GM21423 (cell line): ENCODE results near the gene PLXND1.

ENCODE experiments used
- ATAC-seq: cut with Tn5 transposase; IDR thresholded peaks from one replicate; pipeline ENCODE4 v1.9.1; 2021; ENCODE audit warnings: mild to moderate bottlenecking, moderate library complexity; ENCODE audit not compliant: unreplicated experiment

PLXND1 gene

DNA sequence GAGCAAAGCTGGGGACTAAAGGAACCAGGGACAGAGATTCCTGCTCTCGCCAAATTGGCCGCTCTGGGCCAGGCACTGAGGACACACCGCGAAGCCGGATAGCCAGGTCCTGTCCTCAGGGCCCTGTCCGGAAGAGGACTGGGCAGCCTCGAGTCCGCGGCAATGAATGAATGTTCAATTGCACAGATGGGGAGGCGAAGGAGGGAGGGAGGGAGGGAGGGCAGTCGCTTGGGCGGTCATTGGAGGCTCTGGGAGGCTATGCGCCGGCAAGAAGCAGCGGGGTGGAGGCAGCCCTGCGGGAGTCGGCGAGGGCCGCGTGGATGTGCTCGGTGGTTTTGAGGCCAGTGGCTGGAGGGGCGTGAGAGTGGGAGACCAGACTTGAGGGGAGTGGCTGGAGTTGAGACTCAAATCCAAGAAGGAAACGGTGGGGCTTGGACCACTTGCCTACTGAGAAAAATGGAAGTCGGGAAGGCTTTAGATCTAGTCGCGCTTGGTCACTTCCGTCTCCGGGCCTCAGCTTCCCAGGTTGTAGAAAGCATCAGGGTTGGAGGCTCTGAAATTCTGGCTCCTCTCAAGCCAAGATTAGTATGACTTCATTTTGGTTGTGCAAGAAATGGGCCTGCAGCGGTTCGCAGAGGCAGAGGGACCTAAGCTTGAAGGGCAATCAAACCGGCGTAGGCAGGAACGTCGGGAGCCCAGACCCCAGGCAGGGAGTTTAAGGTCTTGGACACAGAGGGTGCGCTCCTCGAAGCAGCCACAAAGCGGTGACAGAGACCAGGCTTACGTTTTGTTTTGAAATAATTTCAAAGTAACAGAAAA lies 21.1 kb upstream of the PLXND1 start:
- peak; percentile 39 for ATAC-seq

DNA sequence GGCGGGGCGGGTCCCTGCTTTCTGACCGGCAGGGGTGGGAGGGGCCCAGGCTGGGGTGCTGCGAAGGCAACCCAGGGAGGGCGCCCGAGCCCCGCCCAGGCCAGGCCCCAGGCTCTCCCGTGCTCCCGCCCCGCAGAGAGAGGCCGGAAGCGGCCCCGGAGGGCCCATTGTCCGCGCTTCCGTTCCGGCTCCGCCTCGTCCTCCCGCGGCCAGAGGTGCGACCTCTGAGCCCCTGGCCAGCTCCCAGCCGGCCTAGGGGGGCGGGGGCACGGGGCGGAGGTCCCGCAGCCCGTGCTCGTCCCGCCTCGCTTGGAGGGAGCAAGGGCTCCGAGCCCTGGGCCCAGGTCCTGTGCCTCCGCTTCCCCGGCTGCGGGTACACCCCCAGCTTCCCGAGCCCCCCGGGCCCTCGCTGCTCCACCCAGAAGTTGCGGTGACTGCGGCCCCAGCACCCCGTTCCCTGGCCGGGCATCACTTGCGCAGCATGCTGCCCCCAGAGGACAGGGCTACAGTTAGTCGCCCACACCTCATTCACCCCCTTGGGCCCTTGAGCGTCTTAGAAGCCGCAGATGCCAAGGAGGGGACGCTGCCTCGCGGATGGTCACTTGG lies 20.4 kb upstream of the PLXND1 start:
- ATAC-seq, result peak; percentile 97

DNA sequence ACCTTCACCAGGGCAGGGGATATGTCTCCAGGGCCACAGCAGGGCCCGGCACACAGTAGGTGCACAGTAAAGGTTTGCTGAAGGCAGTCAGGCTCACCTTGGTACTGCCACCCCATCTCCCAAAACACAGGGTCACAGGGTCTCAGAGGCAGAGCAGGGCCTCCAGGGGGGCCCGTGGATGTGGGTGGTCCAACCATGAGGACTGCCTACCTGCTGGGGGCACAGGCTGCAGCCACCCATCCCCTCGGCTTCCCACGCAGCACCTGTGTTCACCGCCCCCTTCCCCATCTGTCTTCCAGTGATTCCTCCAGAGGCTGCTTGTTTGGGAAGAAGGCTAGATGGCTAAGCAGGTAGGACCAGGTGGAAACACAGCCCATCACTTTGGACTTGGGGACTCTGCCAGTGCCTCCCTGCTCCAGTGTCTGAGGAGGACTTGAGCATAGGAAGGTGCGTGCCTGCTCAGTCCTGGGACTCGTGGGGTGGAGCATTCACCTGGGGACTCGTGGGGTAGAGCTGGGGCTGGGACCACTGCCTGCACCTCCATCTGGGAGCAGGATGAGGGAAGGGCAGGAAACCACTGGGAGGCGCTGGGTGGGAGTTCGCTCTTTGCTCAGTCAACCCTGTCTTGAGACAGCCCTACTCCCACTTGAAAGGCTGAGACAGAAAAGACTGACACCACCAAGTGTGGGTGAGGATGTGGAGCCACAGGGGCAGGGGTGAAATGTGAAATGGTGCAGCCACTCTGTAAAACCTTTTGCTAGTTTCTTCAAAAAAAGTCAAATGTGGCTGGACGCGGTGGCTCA lies 18.8 kb upstream of the PLXND1 start:
- ATAC-seq, result no peak

DNA sequence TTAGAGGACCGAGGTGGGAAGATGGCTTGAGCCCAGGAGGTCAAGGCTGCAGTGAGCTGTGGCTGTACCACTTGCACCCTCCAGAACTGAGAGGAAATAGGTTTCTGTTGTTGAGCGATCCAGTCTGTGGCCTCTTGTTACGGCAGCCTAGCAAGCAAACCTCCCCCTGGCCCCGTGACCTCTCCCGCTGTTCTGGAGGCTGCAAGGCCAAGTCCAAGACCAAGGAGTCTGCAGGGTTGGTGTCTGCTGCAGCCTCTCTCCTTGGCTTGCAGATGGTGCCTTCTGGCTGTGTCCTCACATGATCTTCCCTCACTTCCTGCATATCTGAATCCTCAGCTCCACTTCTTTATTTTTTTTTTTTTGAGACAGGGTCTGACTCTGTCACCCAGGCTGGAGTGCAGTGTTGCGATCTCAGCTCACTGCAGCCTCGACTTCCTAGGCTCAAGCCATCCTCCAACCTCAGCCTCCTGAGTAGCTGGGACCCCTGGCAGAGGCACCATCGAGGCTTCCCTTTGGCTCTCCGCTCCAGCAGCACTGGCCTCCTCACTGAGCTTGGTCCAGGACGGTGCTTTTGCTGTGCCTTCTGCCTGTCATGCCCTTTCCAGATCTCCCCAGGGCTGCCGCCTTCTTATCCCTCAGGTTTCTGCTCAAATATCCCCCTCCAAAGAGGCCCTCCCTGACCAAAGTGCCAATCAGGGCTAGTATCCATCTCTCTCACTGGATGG lies 18.0 kb upstream of the PLXND1 start:
- no peak for ATAC-seq

DNA sequence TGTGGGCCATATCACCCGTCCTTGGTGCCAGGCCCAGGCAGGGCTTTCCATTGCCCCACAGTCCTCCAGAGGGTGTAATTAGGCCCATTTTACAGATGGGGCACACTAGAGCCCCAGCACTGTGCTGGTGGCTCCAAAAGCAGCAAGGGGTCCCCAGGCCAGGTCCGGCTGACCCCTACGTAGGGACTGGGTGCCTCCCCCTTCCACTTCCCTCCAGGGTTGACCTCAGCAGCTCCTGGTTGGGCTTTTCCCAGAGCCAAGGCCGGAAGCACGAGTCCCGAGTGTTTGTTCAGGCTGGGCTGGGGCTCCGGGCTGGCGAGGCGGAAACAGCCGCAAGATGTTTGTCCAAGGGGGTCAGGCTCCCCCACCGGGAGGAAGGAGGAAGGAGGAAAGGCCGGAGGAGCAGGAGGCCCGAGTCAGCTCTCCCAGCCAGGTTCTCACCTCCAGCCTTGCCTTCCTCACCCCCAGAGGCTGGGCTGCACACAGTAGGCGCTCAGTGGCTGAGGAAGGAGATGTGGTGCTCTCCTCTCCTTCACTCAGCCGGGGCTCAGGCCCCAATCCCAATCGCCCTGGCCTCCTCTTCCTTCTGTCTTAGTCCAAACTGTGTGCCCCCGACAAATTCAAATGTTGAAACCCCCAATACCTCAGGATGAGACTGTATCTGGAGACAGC lies 17.1 kb upstream of the PLXND1 start:
- ATAC-seq, result no peak

DNA sequence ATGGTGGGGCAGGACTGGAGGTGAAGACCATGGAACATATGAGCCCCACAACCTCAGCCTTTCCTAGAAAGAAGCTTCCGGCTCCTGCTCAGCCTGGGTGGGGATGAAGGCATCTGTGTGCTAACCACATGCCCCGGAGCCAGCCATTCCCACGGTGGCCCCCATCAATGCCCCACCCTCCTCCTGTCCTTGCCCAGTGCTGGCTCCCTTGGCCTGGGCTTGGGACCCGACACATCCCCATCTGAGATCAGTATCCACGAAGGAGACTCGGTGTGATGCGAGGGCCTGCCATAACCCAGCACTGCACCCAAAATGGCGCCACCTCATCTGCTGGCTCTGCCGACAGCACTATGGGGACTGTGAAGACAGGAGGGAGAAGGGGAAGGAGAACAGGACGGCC lies 16.5 kb upstream of the PLXND1 start:
- no peak for ATAC-seq

DNA sequence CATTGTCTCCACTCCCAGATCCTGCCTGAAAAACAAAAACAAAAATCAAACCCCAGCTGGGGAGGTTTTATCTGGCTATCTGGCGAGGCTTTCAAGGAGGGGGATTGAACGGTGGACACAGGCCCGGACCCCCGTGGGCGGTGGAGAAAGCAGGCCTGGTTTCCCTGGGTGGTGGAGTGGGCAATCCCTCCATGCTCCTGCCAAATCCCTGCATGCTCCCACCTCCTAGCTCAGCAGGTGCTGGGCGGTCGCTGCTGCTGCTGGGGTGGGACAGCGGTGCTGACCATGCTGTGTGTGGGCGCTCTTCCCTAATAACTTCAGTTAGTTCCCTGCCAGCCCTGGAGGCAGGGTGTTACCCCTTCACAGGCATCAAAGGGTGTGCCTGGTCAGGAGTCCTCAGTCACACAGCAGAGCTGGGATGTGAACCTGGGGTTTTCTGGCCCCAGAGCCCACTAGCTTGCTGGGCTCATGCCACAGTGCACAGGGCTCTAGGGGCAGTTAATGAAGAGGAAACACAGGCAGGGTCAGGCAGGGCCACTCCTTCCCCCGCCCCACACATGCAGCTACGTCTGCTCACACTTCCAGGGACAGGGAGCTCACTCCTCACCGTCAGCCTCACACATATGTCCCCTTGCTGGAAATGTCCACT lies 15.9 kb upstream of the PLXND1 start:
- no peak for ATAC-seq

DNA sequence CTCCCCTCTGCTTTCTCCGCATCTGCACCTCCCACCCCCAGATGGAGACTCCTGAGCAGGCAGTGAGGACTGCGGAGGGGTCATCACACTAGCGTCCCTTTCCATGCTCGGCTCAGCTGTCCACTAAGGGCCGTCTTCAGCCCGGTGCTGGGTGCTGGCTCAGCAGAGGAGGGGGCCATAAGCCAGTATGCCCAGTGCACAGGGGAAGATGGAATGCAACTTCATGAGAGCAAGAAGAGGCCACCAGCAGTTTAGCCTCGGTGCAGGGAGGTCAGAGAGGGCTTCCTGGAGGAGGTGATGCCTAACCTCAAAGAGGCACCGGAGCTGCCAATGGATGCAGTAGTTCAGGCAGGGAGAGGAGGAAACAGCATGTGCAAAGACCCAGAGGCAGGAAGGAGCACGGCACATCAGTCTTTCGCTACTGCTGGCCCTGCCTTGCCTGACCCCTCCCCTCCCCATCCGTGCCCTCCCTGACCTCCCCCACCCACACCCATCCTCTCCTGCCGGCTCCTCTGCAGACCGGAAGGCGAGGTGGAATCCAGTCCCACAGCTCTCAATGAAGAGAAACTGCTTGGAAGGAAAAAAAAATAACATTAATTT lies 15.2 kb upstream of the PLXND1 start:
- no peak for ATAC-seq

DNA sequence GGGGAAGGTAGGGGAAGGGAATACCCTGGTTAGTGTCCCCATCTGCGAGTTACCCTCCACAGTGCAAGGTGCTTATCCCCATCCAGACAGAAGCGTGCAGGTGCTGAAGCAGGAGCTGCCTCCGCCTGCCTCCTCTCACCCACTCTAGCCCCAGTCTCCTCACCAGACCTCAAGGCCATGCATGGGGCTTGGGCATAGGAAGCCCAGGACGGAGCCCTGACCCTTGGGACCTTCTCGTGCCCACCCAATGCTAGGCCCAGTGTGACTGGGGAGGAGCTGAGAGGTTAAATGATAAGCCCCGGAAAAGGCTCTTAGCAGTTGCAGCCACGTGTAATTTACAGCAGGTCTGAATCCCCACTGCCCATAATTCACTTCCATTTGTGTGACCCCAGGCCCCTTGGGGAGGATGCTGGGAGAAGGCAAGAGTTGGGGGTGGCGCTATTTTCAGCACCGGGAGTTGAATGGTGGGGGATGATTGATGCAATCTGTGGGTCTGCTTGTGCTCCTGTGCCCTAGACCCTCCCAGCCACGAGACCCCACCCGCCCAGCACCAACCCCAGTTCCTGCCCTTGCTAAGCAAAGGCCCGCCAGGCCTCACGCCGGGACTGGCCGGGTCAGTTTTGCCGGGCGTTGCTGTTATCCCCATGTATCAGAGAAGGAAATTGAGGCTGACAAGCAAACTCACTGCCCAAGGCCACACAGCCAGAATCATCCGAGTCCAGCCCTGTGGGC lies 14.5 kb upstream of the PLXND1 start:
- ATAC-seq, result no peak

DNA sequence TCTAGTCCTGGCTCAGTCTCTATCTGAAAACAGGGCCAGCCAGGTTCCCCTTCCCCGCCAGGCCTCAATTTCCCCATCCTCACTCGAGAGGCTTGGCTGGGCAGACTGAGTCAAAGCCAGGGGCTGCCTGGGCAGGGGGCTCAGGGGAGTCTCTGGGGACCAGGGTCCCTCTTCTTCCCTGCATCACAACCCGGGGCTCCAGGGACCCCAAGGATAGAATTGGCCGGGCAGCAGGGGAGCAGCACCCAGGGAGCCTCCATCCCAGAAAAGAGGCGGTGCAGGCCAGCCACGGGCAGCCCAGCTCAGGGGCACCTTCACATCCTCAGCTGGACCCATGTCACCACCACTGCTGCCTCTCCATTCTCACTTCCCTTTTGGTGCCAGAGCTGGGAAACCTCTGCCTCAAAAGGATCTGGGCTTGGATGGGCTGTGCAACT lies 13.3 kb upstream of the PLXND1 start:
- ATAC-seq, result no peak

DNA sequence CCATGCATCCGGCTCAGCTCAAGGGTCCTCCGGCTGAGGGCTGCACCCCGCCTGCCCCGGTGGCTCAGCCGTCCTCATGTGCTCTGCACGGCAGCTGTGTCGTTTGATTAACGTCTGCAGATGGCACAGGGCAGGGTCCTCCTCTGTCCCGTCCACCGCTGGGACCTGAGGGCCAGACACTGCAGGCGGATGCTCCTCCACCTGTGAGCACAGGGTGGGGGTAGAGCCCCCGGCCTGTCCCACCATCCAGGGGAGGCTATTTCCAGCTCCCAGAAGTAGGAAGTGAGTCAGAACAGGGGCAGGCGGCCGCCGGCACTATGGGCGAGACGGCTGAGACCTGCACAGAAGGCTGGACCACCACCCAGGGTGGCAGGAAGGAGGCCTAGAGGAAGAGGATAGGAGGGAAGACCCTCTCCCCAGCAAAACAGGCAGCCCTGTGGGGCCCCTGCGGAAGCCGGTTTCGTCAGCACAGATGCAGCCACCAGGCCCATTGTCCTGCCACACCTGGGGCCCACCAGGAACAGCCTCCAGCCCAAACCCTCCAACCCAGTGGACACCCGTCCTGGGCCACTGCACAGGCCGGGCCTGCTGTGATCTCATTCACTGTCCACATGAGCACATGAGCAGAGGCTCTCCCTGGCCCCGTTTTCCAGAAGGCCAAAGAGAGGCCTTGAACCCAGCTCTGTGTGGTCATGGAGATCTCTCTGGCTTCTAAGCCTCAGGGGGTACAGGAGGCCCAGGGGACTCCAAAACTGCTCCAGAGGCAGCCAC lies 12.6 kb upstream of the PLXND1 start:
- ATAC-seq, result no peak

DNA sequence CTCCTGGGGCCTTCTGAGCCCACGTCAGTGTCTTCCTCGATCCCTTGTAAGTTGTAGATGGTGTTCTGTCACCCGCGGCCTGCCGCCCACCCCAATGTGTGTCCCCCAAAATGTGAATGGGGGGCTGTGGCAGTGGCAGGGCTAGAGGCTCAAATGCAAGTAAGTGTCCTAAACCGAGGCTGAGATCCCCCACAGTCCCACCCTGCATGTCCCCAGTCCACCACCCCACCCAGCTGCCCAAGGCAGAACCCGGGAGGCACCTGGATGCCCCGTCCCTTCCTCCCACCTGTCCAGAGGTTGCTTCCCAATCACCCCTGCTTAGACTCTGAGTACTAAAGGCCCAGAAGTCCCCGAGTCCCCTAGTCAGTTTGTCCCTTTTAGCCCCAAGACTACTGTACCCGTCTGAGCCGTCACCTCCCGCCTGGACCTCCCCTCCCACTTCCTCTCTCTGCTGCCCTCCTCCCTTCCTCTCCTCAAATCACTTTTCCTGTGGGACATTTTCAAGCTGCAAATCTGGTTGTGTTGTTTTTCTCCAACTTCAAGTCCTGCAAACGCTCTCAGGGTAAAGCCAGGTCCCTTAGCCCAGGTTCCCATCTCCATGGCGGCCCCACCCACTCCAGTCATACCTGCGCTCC lies 11.8 kb upstream of the PLXND1 start:
- ATAC-seq, result no peak

DNA sequence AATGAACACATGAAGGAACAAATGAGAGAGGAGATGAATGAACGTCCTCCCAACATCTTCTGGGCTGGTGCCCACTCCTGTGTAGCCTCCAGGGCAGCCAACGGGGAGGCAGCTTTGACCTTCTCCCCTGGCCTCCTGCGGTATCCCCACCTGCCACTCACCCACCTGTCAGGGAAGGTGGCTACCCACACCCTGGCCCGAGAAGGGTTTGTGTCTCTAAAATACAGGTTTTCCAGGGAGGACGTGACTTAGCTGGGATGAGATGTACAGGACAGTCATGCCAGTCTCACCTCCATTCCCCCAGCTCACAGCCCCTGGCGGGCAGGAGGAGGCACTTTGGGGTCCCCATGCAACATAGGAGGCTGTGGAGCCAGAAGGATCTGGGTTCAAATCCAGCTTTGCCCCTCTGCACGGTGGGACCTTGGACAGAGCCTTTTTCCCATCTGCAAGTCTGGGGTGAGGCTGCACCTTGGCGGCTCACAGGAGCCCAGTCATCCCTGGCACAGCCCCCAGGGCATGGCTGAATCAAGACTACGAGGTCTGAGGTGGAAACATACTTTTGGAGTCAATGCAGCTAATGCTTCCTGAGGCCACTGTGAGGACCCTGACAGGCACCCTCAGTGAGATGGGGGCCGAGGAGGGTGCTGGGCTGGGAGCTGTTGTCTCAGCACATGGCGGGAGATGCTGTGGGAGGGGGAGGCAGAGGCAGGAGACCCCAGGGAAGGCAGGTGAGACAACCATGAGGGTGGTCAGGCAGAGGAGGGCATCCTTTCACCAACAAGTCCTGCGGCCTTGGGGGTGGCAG lies 11.1 kb upstream of the PLXND1 start:
- no peak for ATAC-seq

DNA sequence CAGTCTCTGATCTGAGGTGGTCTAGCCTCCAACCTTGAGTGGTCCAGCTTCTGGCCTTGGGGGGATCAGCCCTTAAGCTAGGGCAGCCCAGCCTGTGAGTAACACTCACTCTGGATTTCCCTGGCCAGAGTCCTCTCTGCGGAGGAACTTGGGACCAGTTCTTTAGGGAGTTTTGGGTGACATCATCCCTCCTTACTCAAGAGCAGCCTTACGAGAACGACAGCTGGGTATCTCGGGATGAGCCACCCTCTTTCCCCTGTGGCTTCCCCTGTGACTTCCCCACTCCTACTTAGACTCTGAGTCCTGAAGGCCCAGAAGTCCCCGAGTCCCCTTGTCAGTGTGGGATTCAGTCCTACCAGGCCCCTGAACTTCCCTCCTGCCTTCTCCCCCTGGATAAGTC lies 10.2 kb upstream of the PLXND1 start:
- no peak for ATAC-seq

DNA sequence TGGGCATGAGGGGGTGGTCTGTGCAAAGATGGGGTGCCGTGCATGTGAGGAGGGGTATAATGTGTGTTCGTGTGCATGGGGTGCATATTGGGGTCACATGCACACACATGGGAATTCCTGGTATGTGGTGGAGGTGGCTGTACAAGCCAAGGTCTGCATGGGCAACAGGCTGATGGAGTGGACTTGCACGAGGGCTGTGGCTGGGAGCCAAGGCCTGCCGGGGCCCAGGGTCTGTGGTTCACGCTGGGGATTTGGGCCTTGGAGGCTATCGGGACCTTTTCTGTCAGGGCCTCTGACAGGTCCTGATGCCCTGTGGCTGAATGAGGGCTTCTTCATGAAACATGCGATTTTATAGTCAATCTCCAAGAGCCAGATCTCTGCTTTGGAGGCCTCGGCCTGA lies 9.8 kb upstream of the PLXND1 start:
- ATAC-seq, result no peak

DNA sequence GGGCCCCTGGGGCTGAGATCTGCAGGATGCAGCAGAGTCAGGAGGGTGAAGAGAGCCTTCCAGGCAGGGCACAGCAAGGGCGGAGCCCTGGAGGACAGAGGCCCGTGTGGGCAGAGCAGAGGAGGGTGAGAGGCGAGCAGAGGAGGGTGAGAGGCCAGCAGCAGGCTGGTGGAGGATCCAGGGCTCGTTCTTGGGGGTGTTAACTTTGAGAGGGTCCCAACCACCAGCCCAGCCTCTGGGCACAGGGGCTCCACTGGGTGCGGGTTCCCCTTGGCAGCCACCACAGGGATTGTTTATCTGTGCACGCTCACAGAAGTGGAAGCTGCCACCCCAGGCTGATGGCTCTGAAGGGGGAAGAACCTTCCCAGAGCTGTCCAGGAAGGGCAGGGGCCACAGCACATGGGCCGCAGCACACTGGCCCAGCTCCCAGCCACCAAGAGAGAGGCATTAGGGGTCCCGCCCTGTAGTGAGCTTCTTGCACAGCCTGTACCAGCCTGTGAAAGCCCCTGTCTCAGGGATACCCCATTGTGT lies 9.3 kb upstream of the PLXND1 start:
- ATAC-seq, result no peak

DNA sequence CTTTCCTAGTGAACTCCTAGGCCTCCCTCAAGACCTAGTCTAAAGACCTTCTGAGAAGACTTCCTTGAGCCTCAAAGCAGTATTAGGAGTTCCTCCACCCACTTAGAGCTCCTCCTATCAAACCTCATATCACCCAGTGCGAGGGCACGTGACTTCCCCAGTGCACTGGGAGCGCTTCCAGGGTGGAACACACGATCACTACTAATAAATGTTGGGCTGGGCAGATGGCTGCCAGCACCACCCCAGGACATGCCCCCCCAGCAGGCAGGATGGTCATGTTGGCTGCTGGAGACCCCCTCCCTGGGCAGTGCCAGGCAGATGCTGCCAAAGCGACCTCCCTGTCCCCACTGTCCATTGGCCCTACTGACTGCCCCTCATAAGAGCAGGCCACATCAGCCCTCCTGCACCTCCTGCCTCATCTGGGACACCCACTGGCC lies 8.5 kb upstream of the PLXND1 start:
- ATAC-seq, result no peak
